GM10266 (cell line): Measurements from ENCODE around the gene UMOD.
"Not testable (repeated sequence)": the region's sequence is repeated elsewhere in the genome, so short reads cannot be mapped to it uniquely, and the experiment has no call there.

Experiments
- DNase-seq: peaks from one replicate; pipeline ENCODE4 v3.0.0; 2012; ENCODE audit errors: extremely low spot score
- CTCF ChIP-seq: IDR thresholded peaks from 2 replicates; pipeline ENCODE4 v1.5.1; 2012; ENCODE audit warnings: mild to moderate bottlenecking, low read depth; ENCODE audit not compliant: control insufficient read depth, insufficient read depth; ENCODE audit errors: missing control alignments

UMOD gene

DNA sequence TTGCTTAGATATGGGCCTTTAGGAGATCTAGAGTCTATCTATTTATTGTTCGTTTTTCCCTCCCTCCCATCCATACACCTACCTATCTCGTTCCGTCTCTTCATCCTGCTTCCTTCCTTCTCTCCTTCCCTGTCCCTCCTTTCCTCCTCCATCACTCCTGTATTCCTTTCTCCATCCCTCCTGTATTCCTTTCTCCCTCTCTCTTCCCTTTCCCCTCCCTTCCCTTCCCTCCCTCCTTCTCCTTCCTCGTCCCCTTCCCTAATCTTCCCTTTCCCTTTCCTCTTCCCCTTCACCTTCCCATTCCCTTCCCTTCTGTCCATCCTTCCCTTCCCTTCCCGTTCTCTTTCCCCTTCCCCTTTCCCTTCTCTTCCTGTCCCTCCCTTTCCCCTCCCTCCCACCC is 35.8 kb downstream of the UMOD start:
- no peak for TF ChIP-seq CTCF
- no peak for DNase-seq

DNA sequence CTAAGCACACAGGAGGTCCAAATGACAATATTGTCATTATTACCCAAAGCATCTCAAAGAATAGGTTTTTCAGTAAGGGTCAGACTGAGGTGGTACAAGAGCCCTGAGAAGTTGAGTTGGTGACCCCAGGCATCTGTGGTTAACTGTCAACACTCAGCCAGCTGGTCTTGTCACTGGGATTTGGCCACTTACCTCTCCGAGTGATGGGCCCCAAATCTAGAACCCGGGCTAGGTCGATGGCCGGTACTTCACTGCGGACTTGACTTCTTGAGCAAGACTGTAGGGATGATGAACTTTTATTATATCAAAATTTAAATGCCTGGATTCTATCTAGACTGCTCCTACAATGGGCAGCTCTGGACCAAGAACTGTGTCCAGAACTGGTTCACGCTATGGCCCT is 36.8 kb downstream of the UMOD start:
- TF ChIP-seq CTCF, result no peak
- no peak for DNase-seq

DNA sequence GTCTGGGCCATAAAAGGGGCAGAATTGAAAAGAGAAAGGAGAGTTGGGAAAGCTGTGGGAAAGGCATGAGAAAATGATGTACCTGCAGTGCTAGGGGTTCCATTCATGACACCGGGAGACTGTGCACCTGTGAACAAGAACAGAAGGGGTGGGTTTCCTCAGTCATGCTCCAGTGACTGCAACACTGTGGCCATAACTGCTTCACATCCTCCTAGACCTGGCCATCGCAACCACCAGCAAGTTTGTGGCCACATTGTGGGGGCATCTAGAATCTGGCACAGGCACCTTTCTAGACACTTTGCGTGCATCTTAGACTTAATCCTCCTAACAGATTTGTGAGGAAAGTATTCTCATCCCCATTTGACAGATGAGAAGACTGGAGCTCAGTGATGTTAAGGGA is 37.9 kb downstream of the UMOD start:
- DNase-seq, result no peak
- no peak for TF ChIP-seq CTCF

DNA sequence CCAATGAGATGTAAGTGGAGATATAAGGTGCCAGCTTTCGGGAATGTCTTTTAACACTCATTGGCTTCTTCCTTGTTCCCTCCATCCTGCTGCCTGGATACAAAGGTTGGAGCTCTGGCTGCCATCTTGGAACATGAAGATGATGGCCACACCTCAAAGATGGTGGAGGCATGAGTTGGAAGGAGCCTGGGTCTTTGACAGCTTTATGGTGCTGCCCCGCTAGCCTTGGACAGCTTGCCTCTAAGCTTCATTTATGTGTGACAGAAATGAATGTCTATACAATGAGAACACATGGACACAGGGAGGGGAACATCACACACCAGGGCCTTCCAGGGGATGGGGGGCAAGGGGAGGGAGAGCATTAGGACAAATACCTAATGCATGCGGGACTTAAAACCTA is 38.8 kb downstream of the UMOD start:
- no peak for DNase-seq
- TF ChIP-seq CTCF, result no peak

DNA sequence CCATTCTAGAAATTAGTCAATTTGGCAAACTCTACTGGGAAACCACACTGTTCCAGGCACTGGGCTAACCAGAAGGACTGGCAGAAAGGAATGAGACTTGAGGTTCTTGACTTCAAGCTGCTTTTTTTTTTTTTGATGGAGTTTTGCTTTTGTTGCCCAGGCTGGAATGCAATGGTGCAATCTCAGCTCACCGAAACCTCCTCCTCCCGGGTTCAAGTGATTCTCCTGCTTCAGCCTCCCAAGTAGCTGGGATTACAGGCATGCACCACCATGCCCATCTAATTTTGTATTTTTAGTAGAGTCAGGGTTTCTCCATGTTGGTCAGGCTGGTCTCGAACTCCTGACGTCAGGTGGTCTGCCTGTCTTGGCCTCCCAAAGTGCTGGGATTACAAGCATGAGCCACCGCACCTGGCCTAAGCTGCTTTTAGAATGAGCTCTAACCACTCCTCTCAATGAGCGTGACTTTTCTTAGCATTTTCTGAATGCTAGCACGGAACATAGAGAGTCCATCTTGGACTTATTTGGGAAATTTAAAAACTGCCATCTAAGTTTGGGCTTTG is 39.9 kb downstream of the UMOD start:
- not testable (repeated sequence) for DNase-seq

GRCh38 chr16:20311548-20311947 is 41.0 kb downstream of the UMOD start:
- TF ChIP-seq CTCF, result no peak
- DNase-seq, result no peak

DNA sequence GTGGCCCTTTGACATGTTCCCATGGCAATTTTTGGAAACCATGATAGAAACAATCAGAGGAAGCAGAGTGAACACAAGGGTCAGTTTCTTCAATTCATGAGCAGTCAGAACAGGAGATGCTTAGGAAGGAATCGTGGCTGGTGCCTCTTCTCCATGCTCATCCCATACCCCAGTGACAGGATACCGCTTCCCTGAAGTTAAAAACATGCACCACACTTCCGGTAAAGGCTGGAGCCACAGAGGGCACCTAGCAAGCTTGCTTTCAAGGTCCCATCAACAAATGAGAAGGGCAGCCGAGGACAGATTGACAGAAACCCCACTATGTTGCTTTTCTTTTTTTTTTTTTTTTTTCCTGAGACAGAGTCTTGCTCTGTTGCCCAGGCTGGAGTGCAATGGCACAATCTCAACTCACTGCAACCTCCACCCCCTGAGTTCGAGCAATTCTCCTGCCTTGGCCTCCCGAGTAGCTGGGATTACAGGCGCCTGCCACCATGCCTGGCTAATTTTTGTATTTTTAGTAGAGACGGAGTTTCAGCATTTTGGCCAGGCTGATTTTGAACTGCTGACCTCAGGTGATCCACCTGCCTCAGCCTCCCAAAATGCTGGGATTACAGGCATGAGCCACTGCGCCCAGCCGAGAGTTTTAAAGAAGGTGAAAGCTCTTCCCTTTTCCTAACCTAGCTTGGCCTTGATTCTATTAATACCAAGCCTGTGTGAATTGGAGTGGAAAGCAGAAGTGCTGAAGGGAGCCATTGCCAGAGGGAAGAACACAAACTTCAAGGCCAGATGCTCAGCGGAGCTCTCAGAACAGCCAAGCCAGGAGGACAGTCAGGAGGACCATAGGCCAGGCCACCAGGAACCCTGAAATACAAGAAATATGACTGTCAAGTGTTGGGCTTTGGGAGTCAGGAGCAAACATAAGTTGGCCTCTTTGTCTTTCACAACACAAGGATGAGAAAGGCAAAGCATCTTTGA is 41.8 kb downstream of the UMOD start:
- TF ChIP-seq CTCF, result no peak
- DNase-seq, result no peak

GRCh38 chr16:20309786-20310185 is 42.7 kb downstream of the UMOD start:
- DNase-seq, result no peak
- no peak for TF ChIP-seq CTCF
